Uterus (tissue), 4 donors: ENCODE measurements around the gene PEMT. TPM values are rescaled to one million over a fixed set of nuclear protein-coding genes. Genes with fewer than 3 reads are reported as not detected.

ENCODE experiments used
- DNase-seq, 2 donors: peaks; one replicate each; pipeline ENCODE4 v3.0.0-alpha.2; 2019 to 2020
- H3K27ac ChIP-seq, 2 donors: fragments of 200-600 bp; sonication (generic); 1 replicate in 1 of 2; 2 replicates in 1 of 2; pipeline ENCODE4 v1.5.1; 2016 to 2018
- H3K27me3 ChIP-seq, 2 donors: fragments of 200-600 bp; sonication (generic); one replicate each; pipeline ENCODE4 v1.5.1; 2018 to 2019; ENCODE audit warnings: control low read depth in 1 of 2
- H3K36me3 ChIP-seq, 2 donors: fragments of 200-600 bp; sonication (generic); one replicate each; pipeline ENCODE4 v1.5.1; 2019; ENCODE audit warnings: control low read depth in 1 of 2
- H3K4me1 ChIP-seq, 2 donors: fragments of 200-600 bp; sonication (generic); one replicate each; pipeline ENCODE4 v1.5.1; 2018 to 2019; ENCODE audit warnings: control low read depth in 1 of 2
- H3K4me3 ChIP-seq, 2 donors: fragments of 200-600 bp; sonication (generic); 1 replicate in 1 of 2; 2 replicates in 1 of 2; pipeline ENCODE4 v1.5.1; 2018 to 2019; ENCODE audit warnings: mild to moderate bottlenecking in 1 of 2
- H3K9me3 ChIP-seq, 2 donors: fragments of 200-600 bp; sonication (generic); one replicate each; pipeline ENCODE4 v1.5.1; 2019; ENCODE audit warnings: control low read depth in 1 of 2
- POLR2A ChIP-seq, 2 donors: fragments of 450-650 bp; IDR thresholded peaks; one replicate each; pipeline ENCODE4 v1.6.1; 2016; ENCODE audit warnings: antibody characterized with exemption in 2 of 2, mild to moderate bottlenecking in 1 of 2, moderate library complexity in 1 of 2
- intact Hi-C: fragments of 100-400 bp; cut with DNase I; formaldehyde crosslinking; loops from one replicate; pipeline ENCODE4 v1.15.1; 2023; ENCODE audit warnings: low total_unique reads
- total RNA-seq, 4 donors: library from RNA; depleted of rRNA in 3 of 4; stranded (reverse); fragments of >200 nt in 3 of 4; gene quantifications; one replicate each; pipeline versions ENCODE4 v1.1.0 to v1.2.4, GENCODE V29; 2014 to 2023
- TF ChIP-seq, protein P1 (sequence below), 4 experiments: fragments of 200-600 bp in 2 of 4; fragments of 450-650 bp in 2 of 4; sonication (generic) in 2 of 4; IDR thresholded peaks; one replicate each; pipeline ENCODE4 v1.5.1; 2016 to 2019; ENCODE audit warnings: antibody characterized with exemption in 4 of 4, mild to moderate bottlenecking in 2 of 4, moderate library complexity in 1 of 4
- donor health status: DM: yes; HTN: yes; CAD: no.

The PEMT gene
- total RNA-seq, 4 donors from 2014 or later = 26.3 to 61.7 (median 32.2) TPM

DNA sequence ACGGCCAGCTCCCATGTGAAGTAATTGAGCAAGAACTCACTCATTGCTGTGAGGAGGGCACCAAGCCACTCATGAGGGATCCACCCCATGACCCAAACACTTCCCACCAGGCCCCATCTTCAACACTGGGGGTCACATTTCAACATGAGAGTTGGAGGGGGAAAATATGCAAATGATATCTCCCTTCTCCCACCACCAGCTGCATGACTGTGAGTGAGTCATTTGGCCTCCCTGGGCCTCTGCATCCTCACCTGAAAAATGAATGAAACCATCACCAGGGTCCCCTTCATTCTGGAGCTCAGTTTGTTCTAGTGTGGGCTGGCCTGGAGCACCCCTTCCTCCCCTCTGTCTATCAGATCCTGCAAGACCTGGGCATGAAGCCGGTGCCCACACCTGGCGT is 121.5 kb downstream of the PEMT start:
- intact Hi-C loops = no loop called here
- no peaks in the 10 kb centered on the region for H3K27me3 ChIP-seq

DNA sequence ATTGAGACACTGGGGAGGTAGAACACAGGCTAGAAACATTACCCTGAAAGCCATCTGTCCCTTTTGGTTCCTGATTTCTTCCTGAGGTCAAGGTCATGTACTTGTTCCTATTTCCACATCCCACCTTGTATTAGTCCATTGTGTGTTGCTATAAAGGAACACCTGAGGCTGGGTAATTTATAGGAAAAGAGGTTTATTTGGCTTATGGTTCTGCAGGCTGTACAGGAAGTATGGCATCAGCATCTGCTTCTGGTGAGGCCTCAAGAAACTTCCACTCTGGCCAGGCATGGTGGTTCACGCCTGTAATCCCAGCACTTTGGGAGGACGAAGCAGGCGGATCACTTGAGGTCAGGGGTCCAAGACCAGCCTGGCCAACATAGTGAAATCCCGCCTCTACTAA is 122.2 kb downstream of the PEMT start:
- Histone ChIP-seq H3K4me1 (no peaks in the 10 kb centered on the region), H3K9me3 (no peaks in the 10 kb centered on the region), H3K27me3 (no peaks in the 10 kb centered on the region), H3K4me3 (no peak overlapping the region), H3K27ac (no peak overlapping the region), H3K36me3 (no peaks in the 10 kb centered on the region)
- intact Hi-C loops = no loop called here
- TF ChIP-seq, protein P1, sequence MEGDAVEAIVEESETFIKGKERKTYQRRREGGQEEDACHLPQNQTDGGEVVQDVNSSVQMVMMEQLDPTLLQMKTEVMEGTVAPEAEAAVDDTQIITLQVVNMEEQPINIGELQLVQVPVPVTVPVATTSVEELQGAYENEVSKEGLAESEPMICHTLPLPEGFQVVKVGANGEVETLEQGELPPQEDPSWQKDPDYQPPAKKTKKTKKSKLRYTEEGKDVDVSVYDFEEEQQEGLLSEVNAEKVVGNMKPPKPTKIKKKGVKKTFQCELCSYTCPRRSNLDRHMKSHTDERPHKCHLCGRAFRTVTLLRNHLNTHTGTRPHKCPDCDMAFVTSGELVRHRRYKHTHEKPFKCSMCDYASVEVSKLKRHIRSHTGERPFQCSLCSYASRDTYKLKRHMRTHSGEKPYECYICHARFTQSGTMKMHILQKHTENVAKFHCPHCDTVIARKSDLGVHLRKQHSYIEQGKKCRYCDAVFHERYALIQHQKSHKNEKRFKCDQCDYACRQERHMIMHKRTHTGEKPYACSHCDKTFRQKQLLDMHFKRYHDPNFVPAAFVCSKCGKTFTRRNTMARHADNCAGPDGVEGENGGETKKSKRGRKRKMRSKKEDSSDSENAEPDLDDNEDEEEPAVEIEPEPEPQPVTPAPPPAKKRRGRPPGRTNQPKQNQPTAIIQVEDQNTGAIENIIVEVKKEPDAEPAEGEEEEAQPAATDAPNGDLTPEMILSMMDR (IDR thresholded peaks at IDR 0.05) = no peak
- TF ChIP-seq POLR2A (IDR thresholded peaks at IDR 0.05) = no peak
- DNase-seq = no peak

More for the DNA sequence above, 121.5 kb downstream of the PEMT start:
- no peak for DNase-seq
- H3K36me3 ChIP-seq = no peaks in the 10 kb centered on the region
- H3K4me1 ChIP-seq = no peaks in the 10 kb centered on the region
- H3K27ac ChIP-seq = no peak overlapping the region
- no peak overlapping the region for H3K4me3 ChIP-seq
- H3K9me3 ChIP-seq = no peaks in the 10 kb centered on the region
- no peak for TF ChIP-seq POLR2A (IDR thresholded peaks at IDR 0.05)

DNA sequence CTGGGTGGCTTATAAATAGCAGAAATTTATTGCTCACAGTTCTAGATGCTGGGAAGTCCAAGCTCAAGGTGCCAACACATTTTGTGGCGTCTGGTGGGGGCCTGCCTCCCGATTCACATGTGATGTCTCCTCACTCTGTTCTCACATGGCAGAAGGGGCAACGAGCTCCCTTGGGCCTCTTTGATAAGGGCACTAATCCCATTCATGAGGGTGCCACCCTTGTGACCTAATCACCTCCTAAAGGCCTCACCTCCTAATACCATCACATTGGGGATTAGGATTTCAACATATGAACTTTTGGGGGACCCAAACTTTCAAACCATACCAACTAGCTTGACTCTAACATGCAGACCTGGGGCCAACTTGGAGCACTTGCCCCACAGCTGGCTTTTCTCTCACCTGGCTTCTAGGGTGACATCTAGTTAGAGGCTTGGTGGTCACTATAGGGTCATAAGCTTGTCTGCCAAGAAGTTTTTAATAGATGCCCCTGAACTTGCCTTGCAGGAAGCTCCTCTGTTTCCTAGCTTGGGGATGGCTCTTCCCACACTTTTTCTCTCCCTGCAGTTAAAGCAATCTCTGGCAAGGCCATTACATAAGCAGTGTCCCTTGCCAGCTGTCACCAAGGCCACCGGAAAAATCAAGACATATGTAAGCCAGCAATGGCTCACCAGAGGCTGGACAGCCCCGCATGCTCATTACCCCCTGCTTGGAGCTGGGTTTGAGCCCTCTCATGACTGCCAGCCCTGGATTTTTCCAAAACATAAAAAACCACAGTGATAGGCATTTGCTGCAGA is 123.1 kb downstream of the PEMT start:
- no peak overlapping the region for H3K27ac ChIP-seq
- intact Hi-C loops = no loop called here
- H3K27me3 ChIP-seq = no peaks in the 10 kb centered on the region
- no peaks in the 10 kb centered on the region for H3K36me3 ChIP-seq
- no peaks in the 10 kb centered on the region for H3K9me3 ChIP-seq
- no peak overlapping the region for H3K4me3 ChIP-seq
- TF ChIP-seq POLR2A (IDR thresholded peaks at IDR 0.05) = no peak
- TF ChIP-seq, protein P1 (IDR thresholded peaks at IDR 0.05) = no peak
- DNase-seq = no peak
- no peaks in the 10 kb centered on the region for H3K4me1 ChIP-seq

DNA sequence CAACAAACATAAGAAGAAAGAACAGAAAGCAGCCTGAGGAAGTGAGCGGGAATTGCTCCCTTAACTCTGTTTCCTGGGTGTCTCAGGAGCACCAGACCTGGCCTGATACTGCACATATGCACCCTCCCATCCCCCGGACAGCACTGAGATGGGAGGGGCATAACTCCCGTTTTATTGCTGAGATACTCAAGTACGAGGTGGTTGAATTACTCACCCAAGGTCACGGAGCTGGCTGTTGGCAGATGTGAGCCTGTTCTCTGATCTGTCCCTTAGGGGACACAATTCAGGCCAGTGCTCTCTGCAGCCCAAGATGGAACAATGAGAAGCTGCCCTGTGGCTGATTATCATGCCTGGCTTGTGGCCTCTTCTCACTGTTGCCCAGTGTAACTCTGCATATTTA is 123.8 kb downstream of the PEMT start:
- Histone ChIP-seq H3K27ac (no peak overlapping the region), H3K4me1 (no peaks in the 10 kb centered on the region), H3K9me3 (no peaks in the 10 kb centered on the region), H3K27me3 (no peaks in the 10 kb centered on the region), H3K36me3 (no peaks in the 10 kb centered on the region), H3K4me3 (no peak overlapping the region)
- no peak for TF ChIP-seq POLR2A (IDR thresholded peaks at IDR 0.05)
- TF ChIP-seq, protein P1 (IDR thresholded peaks at IDR 0.05) = no peak
- no peak for DNase-seq
- intact Hi-C loops = no loop called here

DNA sequence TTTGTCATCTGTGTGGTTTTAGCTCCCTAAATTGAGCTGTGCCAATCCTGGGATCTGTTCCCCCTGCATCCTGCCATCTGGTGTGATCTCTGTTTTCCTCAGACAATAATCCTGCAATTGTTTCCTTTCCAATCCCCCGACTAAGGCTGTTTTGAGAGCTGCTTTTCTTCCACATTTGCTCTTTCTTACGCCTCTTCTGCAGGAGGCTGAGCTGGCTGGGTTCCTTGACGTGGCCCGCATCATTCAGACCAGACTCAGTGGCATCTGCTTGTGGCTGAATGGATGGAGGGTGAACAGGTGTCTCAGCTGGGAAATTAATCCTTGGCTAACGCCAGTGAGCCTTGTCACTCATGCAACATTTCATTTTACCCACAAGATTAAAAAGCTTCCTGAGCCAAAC is 124.5 kb downstream of the PEMT start:
- no peaks in the 10 kb centered on the region for H3K27me3 ChIP-seq
- DNase-seq = no peak
- H3K27ac ChIP-seq = no peak overlapping the region
- no peak overlapping the region for H3K4me3 ChIP-seq
- no peaks in the 10 kb centered on the region for H3K36me3 ChIP-seq
- H3K9me3 ChIP-seq = no peaks in the 10 kb centered on the region
- intact Hi-C loops = no loop called here
- TF ChIP-seq, protein P1 (IDR thresholded peaks at IDR 0.05) = no peak
- no peak for TF ChIP-seq POLR2A (IDR thresholded peaks at IDR 0.05)
- H3K4me1 ChIP-seq = no peaks in the 10 kb centered on the region
